GM21381 (cell line): ENCODE measurements around the gene CATSPERZ.

Source experiments
- ATAC-seq: cut with Tn5 transposase; IDR thresholded peaks from one replicate; pipeline ENCODE4 v1.9.1; 2021; ENCODE audit warnings: mild to moderate bottlenecking, moderate library complexity; ENCODE audit not compliant: unreplicated experiment

CATSPERZ gene

GRCh38 chr11:64352995-64353714 lies 53.0 kb downstream of the CATSPERZ start:
- no peak for ATAC-seq

GRCh38 chr11:64353715-64354506 lies 53.8 kb downstream of the CATSPERZ start:
- no peak for ATAC-seq
